Ascending aorta (tissue), 2 donors: ENCODE results near the gene DVL1. TPM values are rescaled to one million over a fixed set of nuclear protein-coding genes. Genes with fewer than 3 reads are reported as not detected.

Experiments used
- DNase-seq, 2 donors: peaks; one replicate each; pipeline ENCODE4 v3.0.0-alpha.2; 2019; ENCODE audit warnings: low spot score in 2 of 2
- H3K27ac ChIP-seq, 2 donors: fragments of 200-600 bp; sonication (generic); one replicate each; pipeline ENCODE4 v1.5.1; 2016 to 2017; ENCODE audit warnings: mild to moderate bottlenecking in 1 of 2
- H3K27me3 ChIP-seq: fragments of 200-600 bp; sonication (generic); one replicate; pipeline ENCODE4 v1.5.1; 2017
- H3K36me3 ChIP-seq, 2 donors: fragments of 200-600 bp; sonication (generic); one replicate each; pipeline ENCODE4 v1.5.1; 2016
- H3K4me1 ChIP-seq, 2 donors: fragments of 200-600 bp; sonication (generic); one replicate each; pipeline ENCODE4 v1.5.1; 2016 to 2017; ENCODE audit warnings: mild to moderate bottlenecking in 1 of 2
- H3K4me3 ChIP-seq, 2 donors: fragments of 200-600 bp; sonication (generic); one replicate each; pipeline ENCODE4 v1.5.1; 2016 to 2017; ENCODE audit warnings: mild to moderate bottlenecking in 1 of 2
- H3K9me3 ChIP-seq, 2 donors: fragments of 200-600 bp; sonication (generic); one replicate each; pipeline ENCODE4 v1.5.1; 2016
- CTCF ChIP-seq, 3 experiments: fragments of 200-600 bp in 2 of 3; fragments of 450-650 bp in 1 of 3; sonication (generic) in 2 of 3; IDR thresholded peaks; one replicate each; pipeline ENCODE4 v1.5.1; 2016 to 2019; ENCODE audit warnings: antibody characterized with exemption in 3 of 3, mild to moderate bottlenecking in 1 of 3, moderate library complexity in 1 of 3
- intact Hi-C: fragments of 100-400 bp; cut with DNase I; formaldehyde crosslinking; loops from one replicate; pipeline ENCODE4 v1.15.1; 2023
- total RNA-seq: library from RNA; depleted of rRNA; stranded (reverse); fragments of >200 nt; gene quantifications from one replicate; pipeline ENCODE4 v1.1.0, GENCODE V29; 2016

The DVL1 gene
- total RNA-seq, 1 donor from 2014 or later: 66.7 TPM

DNA sequence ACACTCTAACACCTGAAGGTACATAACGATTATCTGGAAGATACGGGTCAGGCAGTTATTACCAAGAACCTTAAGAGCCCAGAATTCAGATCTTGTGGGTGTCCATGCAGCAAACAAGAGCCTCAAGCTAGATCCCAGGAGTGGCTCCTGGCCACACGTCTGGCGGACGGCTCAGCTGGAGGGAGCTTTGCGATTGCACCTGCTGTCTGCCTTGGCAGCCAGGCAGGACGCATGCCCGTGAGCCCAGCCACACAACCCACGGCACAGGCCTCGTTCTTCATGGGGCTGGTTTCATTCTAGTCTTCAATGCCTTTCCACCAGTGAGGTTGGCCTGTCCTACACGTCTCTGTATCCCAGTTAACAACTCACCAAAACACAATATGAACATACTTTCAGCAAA lies 44.2 kb upstream of the DVL1 start:
- H3K4me1 ChIP-seq: peaks cover 4 to 13% of the 10 kb centered on the region in 2 donors
- no peak overlapping the region for H3K27ac ChIP-seq
- intact Hi-C loops: no loop called here
- peaks cover 76 to 89% of the 10 kb centered on the region in 2 donors for H3K36me3 ChIP-seq
- no peaks in the 10 kb centered on the region for H3K9me3 ChIP-seq
- no peaks in the 10 kb centered on the region for H3K27me3 ChIP-seq
- no peak for TF ChIP-seq CTCF (IDR thresholded peaks at IDR 0.05)
- no peak overlapping the region for H3K4me3 ChIP-seq
- DNase-seq: no peak

- no peaks in the 10 kb centered on the region for H3K9me3 ChIP-seq
- DNase-seq: no peak
- H3K27ac ChIP-seq: no peak overlapping the region
- intact Hi-C loops: no loop called here
- no peaks in the 10 kb centered on the region for H3K27me3 ChIP-seq
- no peak overlapping the region for H3K4me3 ChIP-seq
- peaks cover 80 to 93% of the 10 kb centered on the region in 2 donors for H3K36me3 ChIP-seq
- TF ChIP-seq CTCF (IDR thresholded peaks at IDR 0.05): no peak
- H3K4me1 ChIP-seq: peaks cover under 1 to 10% of the 10 kb centered on the region in 2 donors
These were observed 43.8 kb upstream of the DVL1 start for GRCh38 chr1:1393014-1393413.

DNA sequence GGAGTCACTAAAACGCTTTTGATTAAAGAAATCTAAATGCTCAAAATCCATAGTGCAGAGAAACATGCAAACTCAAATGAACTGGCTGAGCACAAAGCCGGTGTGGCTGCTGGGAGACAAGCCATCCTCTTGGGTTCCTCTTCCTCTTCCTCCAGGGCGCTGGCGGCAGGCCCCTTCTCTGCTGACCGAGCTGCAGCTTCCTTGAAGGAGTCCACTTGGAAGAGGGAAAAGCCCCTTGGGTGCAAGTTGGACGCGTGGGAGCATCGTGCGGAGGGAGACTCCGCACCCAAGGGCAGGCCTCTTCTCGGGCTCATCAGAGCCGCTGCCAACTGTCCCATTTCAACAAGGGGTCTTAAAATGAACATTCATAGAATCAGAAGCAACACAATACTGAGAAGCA lies 42.0 kb upstream of the DVL1 start:
- peaks cover 88 to 100% of the 10 kb centered on the region in 2 donors for H3K36me3 ChIP-seq

DNA sequence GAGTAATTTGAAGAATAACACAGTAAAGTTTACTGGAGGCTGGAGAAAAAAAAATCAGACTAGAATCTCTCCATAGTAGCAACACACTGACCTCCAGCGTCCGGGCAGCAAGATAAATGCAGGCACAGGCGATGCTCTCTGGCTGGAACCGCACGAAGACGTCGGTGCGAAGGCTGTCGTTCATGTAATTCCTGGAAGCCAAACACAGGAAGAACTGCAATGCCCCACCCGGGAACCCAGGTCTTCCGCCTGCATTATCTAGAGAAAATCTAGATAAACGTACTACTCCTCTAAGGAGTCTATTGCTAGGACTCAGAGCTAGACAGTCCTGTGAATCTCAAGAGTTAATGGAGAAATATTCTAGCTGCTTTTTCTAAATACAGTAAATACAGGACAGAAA lies 41.5 kb upstream of the DVL1 start:
- Histone ChIP-seq H3K27me3 (no peaks in the 10 kb centered on the region), H3K36me3 (peaks cover 92 to 100% of the 10 kb centered on the region in 2 donors), H3K9me3 (no peaks in the 10 kb centered on the region), H3K27ac (no peak overlapping the region), H3K4me1 (no peaks in the 10 kb centered on the region), H3K4me3 (no peak overlapping the region)
- DNase-seq: no peak
- intact Hi-C loops: no loop called here
- no peak for TF ChIP-seq CTCF (IDR thresholded peaks at IDR 0.05)

More for the DNA sequence above, 42.0 kb upstream of the DVL1 start:
- Histone ChIP-seq H3K27ac (no peak overlapping the region), H3K9me3 (no peaks in the 10 kb centered on the region), H3K4me3 (no peak overlapping the region), H3K4me1 (no peaks in the 10 kb centered on the region), H3K27me3 (no peaks in the 10 kb centered on the region)
- intact Hi-C loops: no loop called here
- TF ChIP-seq CTCF (IDR thresholded peaks at IDR 0.05): no peak
- no peak for DNase-seq

- TF ChIP-seq CTCF (IDR thresholded peaks at IDR 0.05): no peak
- Histone ChIP-seq H3K27ac (no peak overlapping the region), H3K4me1 (no peaks in the 10 kb centered on the region), H3K27me3 (no peaks in the 10 kb centered on the region), H3K9me3 (no peaks in the 10 kb centered on the region), H3K36me3 (peaks cover 74 to 83% of the 10 kb centered on the region in 2 donors), H3K4me3 (no peak overlapping the region)
- no peak for DNase-seq
- intact Hi-C loops: no loop called here
These were observed 38.9 kb upstream of the DVL1 start for GRCh38 chr1:1388078-1388472.
